NCI-H345 treated with DMSO at 0.1 percent for 48 hours (cell line): ENCODE results near the gene ABHD3.
A peak's percentile ranks its signal among the peaks of the same experiment; 100 is the strongest.
"Not testable (repeated sequence)": the region's sequence is repeated elsewhere in the genome, so short reads cannot be mapped to it uniquely, and the experiment has no call there.

Experiments used
- DNase-seq: peaks from one replicate; lab custom pipeline; 2025; ENCODE audit not compliant: unreplicated experiment; lab: John Stamatoyannopoulos, UW

Gene ABHD3

DNA sequence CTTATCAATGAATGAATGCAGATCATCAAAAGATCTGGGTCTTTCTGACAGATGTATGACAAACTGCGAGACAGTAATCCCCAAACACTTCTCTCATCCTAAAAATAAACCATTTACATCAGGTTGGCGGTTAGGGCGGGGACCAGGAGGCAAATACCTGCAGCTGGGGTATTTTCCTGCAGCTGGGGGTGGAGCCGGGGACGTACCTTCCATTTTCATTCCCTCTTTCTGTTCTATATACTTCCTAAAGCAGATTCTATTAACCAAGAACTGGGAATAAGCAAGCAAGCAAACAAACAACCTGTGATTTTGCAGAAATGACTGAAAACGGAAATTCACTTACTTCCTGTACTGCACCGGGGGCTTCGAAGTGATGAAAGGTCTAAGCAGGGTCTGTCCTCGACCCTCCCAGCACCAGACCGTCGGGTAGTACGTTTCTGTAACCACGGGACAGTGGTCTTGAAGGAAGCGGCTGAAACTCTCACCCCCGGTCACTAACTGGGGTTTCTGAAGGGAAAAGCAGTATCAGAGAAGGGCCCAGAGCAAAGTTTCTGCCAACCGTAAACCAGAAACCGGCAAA, 1.2 kb downstream of the ABHD3 start:
- peak; percentile 17 for DNase-seq

DNA sequence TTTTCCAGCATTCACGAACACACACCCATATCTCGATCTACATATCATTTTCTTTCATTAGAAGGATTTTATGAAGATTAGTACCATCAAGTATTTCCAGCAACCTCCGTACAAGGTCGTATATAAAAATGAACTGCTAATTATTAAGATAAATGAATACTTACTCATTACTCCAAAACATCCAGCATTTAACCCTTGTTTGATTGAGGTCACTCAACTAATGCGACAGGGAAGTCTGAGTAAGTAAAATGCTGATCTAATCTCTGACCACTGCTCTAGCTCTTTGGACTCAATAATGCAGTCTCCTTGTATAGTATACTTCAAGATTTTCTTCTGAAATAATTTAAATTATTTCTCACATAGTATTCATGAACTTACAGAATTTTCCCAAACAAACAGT, 2.0 kb downstream of the ABHD3 start:
- DNase-seq: no peak

GRCh38 chr18:21701621-21702020, 3.0 kb downstream of the ABHD3 start:
- no peak for DNase-seq

DNA sequence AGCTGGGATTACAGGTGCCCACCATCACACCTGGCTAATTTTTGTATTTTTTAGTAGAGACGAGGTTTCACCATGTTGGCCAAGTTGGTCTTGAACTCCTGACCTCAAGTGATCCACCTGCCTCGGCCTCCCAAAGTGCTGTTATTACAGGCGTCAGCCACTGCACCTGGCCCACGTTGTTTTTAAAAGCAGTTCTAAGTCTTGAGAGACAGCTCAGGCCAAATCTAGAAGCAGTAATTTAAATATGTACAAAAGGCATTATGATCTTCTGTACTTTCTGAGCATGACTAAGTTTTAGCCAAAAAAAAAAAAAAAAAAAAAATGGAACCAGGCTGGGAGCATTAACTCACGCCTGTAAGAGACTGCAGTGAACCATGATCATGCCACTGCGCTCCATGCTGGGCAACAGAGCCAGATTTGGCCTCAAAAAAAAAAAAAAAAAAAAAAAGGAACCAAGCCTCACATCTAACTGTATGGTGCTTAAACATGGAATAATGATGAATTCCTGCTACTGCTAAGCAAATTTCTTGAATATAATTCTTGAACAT, 4.0 kb downstream of the ABHD3 start:
- DNase-seq: no peak

GRCh38 chr18:21693322-21693721, 11.3 kb downstream of the ABHD3 start:
- DNase-seq: no peak

DNA sequence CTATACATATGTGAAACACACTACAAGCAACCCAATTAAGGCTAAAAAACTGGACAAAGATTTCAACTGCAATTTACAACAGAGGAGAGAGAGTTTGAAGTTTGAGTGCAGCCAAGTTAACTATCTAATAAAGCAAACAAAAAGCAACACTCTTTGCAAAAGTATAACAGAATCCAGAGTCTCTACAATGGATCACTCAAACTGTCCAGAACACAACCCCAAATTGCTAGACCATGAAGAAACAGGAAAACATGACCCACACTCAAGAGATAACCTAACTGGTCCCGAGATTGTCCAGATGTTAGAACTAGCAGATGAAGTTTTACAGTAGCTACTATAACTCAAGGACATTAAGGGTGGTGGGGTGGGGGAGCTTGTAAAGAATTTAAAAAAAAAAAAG, 14.8 kb downstream of the ABHD3 start:
- DNase-seq: no peak

GRCh38 chr18:21686282-21687105, 18.1 kb downstream of the ABHD3 start:
- no peak for DNase-seq

DNA sequence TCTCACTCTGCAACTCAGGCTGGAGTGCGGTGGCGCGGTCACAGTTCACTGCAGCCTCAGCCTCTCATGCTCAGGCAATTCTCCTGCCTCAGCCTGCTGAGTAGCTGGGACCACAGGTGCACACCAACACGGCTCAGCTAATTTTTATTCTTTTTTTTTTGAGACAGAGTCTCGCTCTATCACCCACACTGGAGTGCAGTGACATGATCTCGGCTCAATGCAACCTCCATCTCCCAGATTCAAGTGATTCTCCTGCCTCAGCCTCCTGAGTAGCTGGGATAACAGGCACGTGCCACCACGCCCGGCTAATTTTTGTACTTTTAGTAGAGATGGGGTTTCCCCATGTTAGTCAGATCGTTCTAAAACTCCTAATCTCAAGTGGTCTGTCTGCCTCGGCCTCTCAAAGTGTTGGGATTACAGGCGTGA, 19.0 kb downstream of the ABHD3 start:
- DNase-seq: not testable (repeated sequence)

DNA sequence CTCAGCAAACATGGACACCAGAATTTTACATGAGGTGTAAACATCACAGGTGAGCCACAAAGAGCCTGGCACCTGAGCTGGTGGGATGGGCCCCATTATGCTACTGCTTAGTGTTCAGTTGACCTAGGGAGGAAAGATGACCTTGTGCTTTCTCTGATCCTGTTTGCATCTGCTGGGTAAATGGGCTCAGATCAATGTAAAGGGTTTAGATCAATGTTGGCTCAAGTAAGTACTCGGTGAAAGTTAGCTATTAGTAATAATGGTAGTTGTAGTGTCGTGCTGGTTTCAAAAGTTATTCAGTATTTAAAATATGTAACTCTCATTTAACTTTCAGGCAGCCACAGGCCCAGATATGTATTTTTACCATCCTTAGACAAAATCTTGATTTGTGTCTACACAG, 19.8 kb downstream of the ABHD3 start:
- no peak for DNase-seq

GRCh38 chr18:21682371-21683051, 22.1 kb downstream of the ABHD3 start:
- DNase-seq: no peak

GRCh38 chr18:21680161-21680560, 24.4 kb downstream of the ABHD3 start:
- DNase-seq: no peak

GRCh38 chr18:21678859-21679258, 25.7 kb downstream of the ABHD3 start:
- no peak for DNase-seq

- not testable (repeated sequence) for DNase-seq
Observed at GRCh38 chr18:21675354-21675753, 29.2 kb downstream of the ABHD3 start.

DNA sequence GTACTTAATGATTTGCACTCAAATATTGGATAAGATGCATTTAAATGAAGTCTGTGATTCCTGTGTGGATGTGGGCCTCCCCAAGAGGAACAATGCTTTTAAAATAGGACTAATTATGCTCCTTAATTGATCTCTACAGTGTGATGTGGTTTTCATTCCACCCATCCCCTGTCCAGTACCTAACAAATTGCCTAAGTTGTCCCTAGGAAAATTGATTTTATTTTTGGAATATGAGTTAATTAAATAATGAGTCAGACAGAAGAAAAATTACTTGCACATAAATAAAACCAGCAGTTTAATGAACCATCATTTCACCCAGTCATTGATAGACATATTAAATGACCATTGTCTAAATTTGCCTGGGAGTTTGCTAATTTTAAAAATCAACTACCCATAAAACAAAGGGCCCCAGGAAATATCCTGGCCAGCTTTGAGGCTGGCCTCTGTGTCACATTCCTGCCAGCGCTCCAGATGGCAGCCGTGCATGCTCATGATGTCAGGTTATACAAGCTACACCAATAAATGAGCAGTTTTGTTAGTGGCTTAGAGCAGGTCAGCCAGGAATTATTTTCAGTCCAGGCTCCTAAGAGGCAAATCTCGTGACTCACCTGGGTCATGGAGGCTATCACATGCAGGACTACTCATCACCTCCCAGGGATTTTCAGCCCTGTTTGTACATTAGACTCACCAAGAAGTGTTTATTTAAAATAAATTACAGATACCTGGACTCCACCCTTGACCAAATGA, 31.9 kb downstream of the ABHD3 start:
- no peak for DNase-seq

DNA sequence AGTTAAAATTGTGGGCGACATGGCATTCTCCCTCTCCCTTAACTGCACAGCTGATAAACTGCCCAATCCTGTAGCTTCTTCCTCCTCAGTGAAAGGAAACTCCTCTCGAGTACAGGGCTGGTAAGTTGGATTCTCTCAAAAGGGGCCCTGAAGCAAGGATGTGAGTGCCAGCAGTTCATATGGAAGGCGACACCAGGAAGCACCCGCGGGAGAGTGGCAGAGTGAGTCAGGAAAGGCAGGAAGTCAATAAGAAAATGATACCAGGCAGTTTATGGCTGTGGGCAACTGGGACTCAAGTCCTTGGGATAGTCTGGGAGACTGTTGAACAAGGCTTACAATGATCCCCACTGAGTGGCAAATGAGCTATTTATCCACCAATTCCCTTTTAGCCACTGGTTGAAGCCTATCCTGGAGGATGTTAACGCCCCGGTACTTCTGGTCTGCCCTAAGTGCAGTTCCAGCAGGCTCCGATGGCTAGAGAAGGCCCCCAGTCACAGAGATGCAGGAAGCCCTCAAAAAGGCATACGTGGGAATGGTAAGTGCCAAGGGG, 34.8 kb downstream of the ABHD3 start:
- DNase-seq: no peak

GRCh38 chr18:21664069-21664468, 40.5 kb downstream of the ABHD3 start:
- no peak for DNase-seq

- DNase-seq: no peak
Observed at GRCh38 chr18:21663578-21663977, 41.0 kb downstream of the ABHD3 start.

DNA sequence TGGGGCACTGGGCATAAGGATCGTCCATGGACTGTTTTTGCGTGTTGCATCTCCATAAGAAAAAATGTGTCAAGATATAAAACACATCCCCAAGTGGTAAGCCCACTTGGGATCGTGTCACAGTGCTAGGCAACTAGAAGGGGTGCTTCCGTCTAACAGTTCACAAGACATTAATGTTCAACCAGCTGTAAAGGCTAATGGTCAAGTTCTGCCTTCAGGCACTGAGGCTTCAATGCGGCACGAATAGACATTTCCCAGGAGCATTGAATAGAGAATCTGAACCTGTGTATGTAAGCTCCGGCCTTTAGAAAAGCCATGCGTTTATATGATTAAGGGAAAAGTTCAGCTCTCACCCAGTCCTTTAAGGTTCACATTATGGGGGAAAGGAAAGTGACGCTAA, 42.0 kb downstream of the ABHD3 start:
- no peak for DNase-seq

- DNase-seq: no peak
Observed at GRCh38 chr18:21660078-21660477, 44.5 kb downstream of the ABHD3 start.

DNA sequence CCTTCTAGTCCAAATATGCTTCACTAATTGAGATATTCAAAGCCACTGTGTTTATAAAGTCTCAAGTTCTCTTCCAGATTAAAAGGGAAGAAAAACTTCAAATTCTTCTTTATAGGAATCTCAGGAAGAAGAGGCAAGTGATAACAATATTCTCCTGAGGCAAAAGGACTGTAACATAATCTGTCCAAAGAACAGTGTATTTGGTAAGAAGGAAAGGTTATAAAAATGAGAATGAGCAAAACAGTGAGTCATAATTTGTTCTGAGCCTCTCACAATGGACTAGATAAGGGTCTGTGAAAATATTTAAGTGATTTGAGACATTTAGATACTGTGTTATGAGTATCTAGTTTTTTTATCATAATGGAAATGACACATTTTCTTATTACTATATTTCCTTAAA, 48.2 kb downstream of the ABHD3 start:
- no peak for DNase-seq

DNA sequence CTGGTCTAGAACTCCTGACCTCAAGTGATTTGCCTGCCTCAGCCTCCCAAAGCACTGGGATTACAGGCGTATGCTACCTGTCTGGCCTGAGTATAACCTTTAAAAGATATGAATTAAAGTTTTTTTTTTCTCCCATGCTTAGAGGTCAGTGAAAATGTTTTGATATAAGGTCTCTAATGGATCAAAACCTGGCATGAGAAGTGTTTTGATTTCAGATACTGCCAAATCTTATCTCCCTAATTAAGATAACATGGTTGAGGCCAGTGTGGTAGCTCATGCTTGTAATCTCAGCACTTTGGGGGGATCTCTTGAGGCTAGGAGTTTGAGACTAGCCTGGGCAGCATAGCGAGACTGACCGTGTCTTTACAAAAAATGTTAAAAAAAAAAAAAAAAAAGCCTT, 51.2 kb downstream of the ABHD3 start:
- DNase-seq: no peak
